GOT3 (cell line): ENCODE measurements around the gene HDAC11.
"Not testable (repeated sequence)": the region's sequence is repeated elsewhere in the genome, so short reads cannot be mapped to it uniquely, and the experiment has no call there.

ENCODE experiments used
- DNase-seq: peaks from one replicate; lab custom pipeline; 2025; ENCODE audit warnings: mixed read lengths; lab: John Stamatoyannopoulos, UW

HDAC11 gene

GRCh38 chr3:13470894-13471574 lies 9.1 kb upstream of the HDAC11 start:
- no peak for DNase-seq

GRCh38 chr3:13472286-13472685 lies 7.8 kb upstream of the HDAC11 start:
- no peak for DNase-seq

GRCh38 chr3:13473020-13473419 lies 7.1 kb upstream of the HDAC11 start:
- DNase-seq, result no peak

- DNase-seq, result no peak
Observed at GRCh38 chr3:13474021-13474420, 6.1 kb upstream of the HDAC11 start.

GRCh38 chr3:13474776-13475303 lies 5.3 kb upstream of the HDAC11 start:
- no peak for DNase-seq

GRCh38 chr3:13475871-13476590 lies 4.1 kb upstream of the HDAC11 start:
- no peak for DNase-seq

GRCh38 chr3:13477943-13478342 lies 2.2 kb upstream of the HDAC11 start:
- DNase-seq, result no peak

GRCh38 chr3:13479332-13479581 lies 849 bp upstream of the HDAC11 start:
- no peak for DNase-seq

GRCh38 chr3:13480340-13481318 lies 523 bp downstream of the HDAC11 start:
- no peak for DNase-seq

GRCh38 chr3:13482106-13482690 lies 2.1 kb downstream of the HDAC11 start:
- no peak for DNase-seq

- no peak for DNase-seq
Observed at GRCh38 chr3:13483286-13483685, 3.2 kb downstream of the HDAC11 start.

- DNase-seq, result no peak
Observed at GRCh38 chr3:13483988-13484695, 4.0 kb downstream of the HDAC11 start.

- DNase-seq, result no peak
Observed at GRCh38 chr3:13484851-13485590, 4.9 kb downstream of the HDAC11 start.

- DNase-seq, result not testable (repeated sequence)
Observed at GRCh38 chr3:13485630-13486562, 5.8 kb downstream of the HDAC11 start.

- DNase-seq, result no peak
Observed at GRCh38 chr3:13487403-13487802, 7.3 kb downstream of the HDAC11 start.

- DNase-seq, result no peak
Observed at GRCh38 chr3:13491206-13491974, 11.3 kb downstream of the HDAC11 start.

GRCh38 chr3:13492048-13492447 lies 11.9 kb downstream of the HDAC11 start:
- no peak for DNase-seq

- no peak for DNase-seq
Observed at GRCh38 chr3:13492976-13493866, 13.1 kb downstream of the HDAC11 start.
